HAP-1 (cell line): ENCODE data around the gene S100A9.

Source experiments
- DNase-seq, 2 experiments: peaks; one replicate each; pipeline ENCODE4 v3.0.0-alpha.2; 2016 to 2020; ENCODE audit warnings: low spot score in 2 of 2
- H3K27me3 ChIP-seq: fragments of 250-450 bp; sonication (Bioruptor Pico); 2 replicates; pipeline ENCODE4 v1.5.1; 2020; ENCODE audit warnings: low read depth, mild to moderate bottlenecking, moderate library complexity
- H3K36me3 ChIP-seq: fragments of 250-450 bp; sonication (Bioruptor Pico); replicated peaks from 2 replicates; pipeline ENCODE4 v1.5.1; 2020; ENCODE audit warnings: mild to moderate bottlenecking
- H3K4me1 ChIP-seq: fragments of 250-450 bp; sonication (Bioruptor Pico); 2 replicates; pipeline ENCODE4 v1.5.1; 2020; ENCODE audit warnings: mild to moderate bottlenecking
- H3K4me3 ChIP-seq: fragments of 250-450 bp; sonication (Bioruptor Pico); 2 replicates; pipeline ENCODE4 v1.5.1; 2020; ENCODE audit warnings: mild to moderate bottlenecking, moderate library complexity
- H3K9me3 ChIP-seq: fragments of 250-450 bp; sonication (Bioruptor Pico); 2 replicates; pipeline ENCODE4 v1.5.1; 2020; ENCODE audit warnings: mild to moderate bottlenecking, moderate library complexity
- in situ Hi-C: fragments of 300-500 bp; cut with MboI; formaldehyde crosslinking; loops from 3 replicates; pipeline ENCODE4 v1.14.3; 2020; ENCODE audit warnings: low sequenced_read_pairs, inconsistent platforms, mixed read lengths

Gene S100A9

DNA sequence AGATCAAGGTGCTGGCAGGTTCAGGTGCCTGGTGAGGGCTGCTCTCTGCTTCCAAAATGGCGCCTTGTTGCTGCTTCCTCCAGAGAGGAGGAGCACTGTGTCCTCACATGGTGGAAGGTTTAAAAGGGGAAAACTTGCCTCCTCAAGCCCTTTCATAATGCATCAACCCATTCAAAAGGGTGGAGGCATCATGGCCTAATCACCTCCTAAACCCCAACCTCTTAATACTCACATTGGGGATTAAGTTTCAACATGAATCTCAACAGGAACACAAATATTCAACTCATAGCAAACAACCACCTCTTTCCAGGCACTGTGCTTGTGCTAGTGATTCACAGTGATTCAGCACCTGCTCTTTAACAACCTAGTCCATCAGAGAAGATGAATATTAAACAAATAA, 13.6 kb downstream of the S100A9 start:
- no peaks in the 10 kb centered on the region for H3K9me3 ChIP-seq
- H3K4me3 ChIP-seq = no peak overlapping the region
- 0 out of 2 replicates have a peak, but pooled peaks cover 3% of the 10 kb centered on the region for H3K27me3 ChIP-seq
- no peaks in the 10 kb centered on the region for H3K4me1 ChIP-seq
- in situ Hi-C loops = loop anchor here (25.0 kb wide), 1 partner anchor 391 kb away; no protein-coding TSS in a partner anchor
- H3K36me3 ChIP-seq = no peaks in the 10 kb centered on the region
- no peak for DNase-seq

DNA sequence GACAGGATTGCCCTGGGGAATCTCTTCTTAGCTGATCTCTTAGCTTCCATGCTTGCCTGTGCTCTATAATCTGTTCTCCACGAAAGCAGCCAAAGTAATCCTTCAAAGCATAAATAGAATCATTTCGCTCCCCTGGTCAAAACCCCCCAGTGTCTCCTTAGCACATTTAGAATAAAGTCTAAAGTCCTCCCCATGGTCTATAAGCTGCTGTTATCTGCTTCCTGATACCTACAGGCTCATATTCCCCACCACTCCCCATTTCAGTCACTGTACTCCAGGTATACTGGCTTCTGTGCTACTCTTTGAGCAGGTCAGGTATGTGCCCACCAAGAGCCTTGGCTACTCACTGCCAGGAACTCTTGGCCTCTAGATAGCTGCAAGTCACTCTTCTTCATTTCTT, 14.9 kb downstream of the S100A9 start:
- no peaks in the 10 kb centered on the region for H3K4me1 ChIP-seq
- in situ Hi-C loops = loop anchor here (25.0 kb wide), 1 partner anchor 390 kb away; no protein-coding TSS in a partner anchor
- H3K4me3 ChIP-seq = no peak overlapping the region
- no peak for DNase-seq
- H3K9me3 ChIP-seq = no peaks in the 10 kb centered on the region
- peaks cover 7% of the 10 kb centered on the region; the same call in 1 of the 2 replicates for H3K27me3 ChIP-seq
- H3K36me3 ChIP-seq = no peaks in the 10 kb centered on the region

DNA sequence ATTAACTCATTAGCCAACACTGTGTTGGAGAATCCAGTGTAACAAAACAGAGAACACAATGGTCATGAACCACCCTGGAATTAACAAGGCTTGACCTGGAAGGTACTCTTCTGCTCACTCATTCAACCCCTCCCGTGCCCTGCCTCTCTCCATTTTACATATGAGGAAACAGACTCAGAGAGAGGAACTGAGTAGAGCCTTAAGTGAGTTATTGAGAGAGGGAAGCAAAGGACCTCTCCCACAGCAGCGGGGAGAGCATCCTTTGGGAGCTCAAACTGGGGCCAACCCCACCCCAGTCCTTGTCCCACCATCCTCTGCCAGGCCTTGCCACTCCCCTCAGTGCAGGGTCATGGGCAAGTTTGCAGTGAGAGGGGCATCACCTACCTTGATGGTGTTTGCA, 16.4 kb downstream of the S100A9 start:
- Histone ChIP-seq H3K9me3 (no peaks in the 10 kb centered on the region), H3K36me3 (no peaks in the 10 kb centered on the region), H3K27me3 (peaks cover 7% of the 10 kb centered on the region; the same call in 1 of the 2 replicates), H3K4me1 (no peaks in the 10 kb centered on the region), H3K4me3 (no peak overlapping the region)
- in situ Hi-C loops = loop anchor here (25.0 kb wide), 1 partner anchor 388 kb away; no protein-coding TSS in a partner anchor
- no peak for DNase-seq

DNA sequence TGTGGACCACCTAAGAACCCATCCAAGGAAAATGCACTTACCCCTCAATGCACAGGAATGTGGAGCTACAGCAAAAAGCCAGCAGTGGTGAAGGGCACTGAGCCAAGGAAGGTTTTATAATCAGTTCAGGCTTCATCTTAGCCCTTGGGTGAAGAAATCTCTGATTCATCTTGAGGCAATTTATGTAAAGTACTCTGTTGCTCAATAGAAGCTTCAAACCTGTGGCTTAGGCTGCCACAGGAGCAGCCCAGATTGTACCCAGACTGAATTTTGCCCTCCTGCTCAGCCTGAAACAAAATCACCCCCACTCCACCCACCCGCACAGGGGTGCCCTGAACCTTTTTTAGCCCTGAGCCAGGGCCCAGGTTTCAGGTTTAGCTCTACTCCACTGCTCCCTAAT, 17.9 kb downstream of the S100A9 start, which contains the start of gene S100A12:
TSS of gene S100A12 (minus strand) at position 111 of the 400 bp plus-strand sequence. CDS start 1,029 bp downstream, outside the sequence.
- H3K36me3 ChIP-seq = no peaks in the 10 kb centered on the region
- H3K27me3 ChIP-seq = peaks cover 7% of the 10 kb centered on the region; the same call in 1 of the 2 replicates
- no peak within 1 kb of the TSS for H3K4me3 ChIP-seq
- H3K4me1 ChIP-seq = no peaks in the 10 kb centered on the region
- in situ Hi-C loops = no loop called here
- H3K9me3 ChIP-seq = no peaks in the 10 kb centered on the region
- DNase-seq = no peak

DNA sequence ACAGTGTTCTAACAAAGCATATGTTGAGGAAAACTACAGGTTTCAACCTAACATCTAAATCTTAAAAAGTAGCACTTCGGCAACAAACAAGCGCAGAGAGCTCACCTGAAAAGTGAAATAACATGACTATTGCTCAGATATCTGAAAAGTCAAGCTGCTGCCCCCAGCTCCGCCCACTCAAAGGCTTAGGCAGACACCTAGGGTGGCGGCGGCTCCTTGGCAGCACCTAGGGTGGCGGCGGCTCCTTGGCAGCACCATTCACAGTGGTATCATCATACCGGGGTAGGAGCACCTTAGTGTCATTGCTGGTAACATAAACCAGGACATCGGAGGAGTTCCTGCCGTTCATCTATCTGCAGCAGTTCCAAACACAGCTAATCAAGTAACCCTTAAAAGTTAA, 21.9 kb downstream of the S100A9 start:
- Histone ChIP-seq H3K36me3 (no peaks in the 10 kb centered on the region), H3K4me3 (no peak overlapping the region), H3K9me3 (no peaks in the 10 kb centered on the region), H3K27me3 (peaks cover 7% of the 10 kb centered on the region; the same call in 1 of the 2 replicates), H3K4me1 (no peaks in the 10 kb centered on the region)
- DNase-seq = no peak
- in situ Hi-C loops = no loop called here

DNA sequence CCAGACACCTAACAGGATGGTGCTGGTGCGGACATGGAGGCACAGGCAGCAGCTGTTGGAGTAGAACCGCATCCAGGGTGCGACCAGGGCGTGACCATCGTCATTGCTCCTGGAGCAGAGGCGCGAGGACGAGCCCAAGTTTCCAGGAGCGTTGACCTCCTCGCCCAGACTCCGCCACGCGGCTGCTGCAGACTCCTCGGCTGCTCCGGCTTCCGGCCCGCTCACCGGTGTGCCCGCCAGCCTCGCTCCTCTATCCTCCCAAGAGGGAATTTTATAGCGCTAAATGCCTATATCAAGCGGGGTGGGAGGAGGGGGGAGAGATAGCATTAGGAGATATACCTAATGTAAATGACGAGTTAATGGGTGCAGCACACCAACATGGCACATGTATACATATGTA, 23.1 kb downstream of the S100A9 start:
- DNase-seq = no peak
- Histone ChIP-seq H3K27me3 (peaks cover 7% of the 10 kb centered on the region; the same call in 1 of the 2 replicates), H3K4me3 (no peak overlapping the region), H3K4me1 (no peaks in the 10 kb centered on the region), H3K36me3 (no peaks in the 10 kb centered on the region), H3K9me3 (no peaks in the 10 kb centered on the region)
- in situ Hi-C loops = no loop called here

DNA sequence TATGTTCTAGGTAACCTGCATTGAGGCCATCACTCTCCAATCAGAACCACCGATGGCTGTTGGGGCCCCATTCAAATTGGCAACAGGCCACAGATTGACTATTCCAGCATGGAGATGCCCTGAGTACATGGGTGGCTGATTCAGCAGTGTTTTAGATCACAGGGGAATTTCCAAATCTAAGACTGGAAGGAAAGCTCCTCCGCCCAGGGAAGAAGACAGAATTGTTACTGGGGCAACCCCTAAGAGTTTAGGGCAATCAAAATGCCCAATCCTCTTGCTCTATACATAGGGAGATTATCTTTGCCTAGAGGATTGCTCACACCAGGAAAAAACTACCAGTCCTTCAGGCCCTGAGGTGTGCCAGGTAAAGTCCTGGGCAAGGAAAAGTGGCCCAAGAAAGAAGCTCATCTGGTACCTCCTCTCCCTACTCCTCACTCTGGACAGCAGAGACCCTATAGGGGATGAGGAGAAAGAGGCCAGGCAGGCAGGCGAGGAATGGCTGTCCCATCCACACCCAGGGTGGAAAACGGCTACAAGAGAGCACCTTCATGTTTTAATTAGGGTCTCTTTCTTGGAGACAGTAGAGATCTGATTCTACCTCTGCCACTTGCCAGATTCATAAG, 27.4 kb downstream of the S100A9 start:
- DNase-seq = no peak
- in situ Hi-C loops = no loop called here
- Histone ChIP-seq H3K27me3 (no peaks in the 10 kb centered on the region), H3K36me3 (no peaks in the 10 kb centered on the region), H3K4me3 (no peak overlapping the region), H3K9me3 (no peaks in the 10 kb centered on the region), H3K4me1 (no peaks in the 10 kb centered on the region)

DNA sequence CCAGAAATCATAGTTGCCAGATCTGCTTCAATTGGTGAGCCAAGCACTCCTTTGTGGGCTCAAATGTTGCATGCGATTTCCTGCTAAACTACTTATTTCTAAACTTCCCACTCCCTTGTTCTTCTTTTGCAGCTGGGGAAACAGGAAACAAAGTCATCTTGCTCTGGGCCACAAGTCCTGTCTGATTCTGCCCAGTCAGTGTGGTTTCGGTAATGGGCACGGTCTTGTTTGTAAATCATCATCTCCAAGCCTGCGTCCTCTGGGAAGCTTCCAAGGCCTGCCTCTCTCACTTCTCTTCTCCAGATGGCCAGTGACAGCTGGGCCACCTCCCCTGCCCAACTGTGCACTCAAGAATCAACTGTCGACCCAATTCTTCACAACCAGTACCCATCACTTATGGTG, 28.8 kb downstream of the S100A9 start:
- DNase-seq = no peak

DNA sequence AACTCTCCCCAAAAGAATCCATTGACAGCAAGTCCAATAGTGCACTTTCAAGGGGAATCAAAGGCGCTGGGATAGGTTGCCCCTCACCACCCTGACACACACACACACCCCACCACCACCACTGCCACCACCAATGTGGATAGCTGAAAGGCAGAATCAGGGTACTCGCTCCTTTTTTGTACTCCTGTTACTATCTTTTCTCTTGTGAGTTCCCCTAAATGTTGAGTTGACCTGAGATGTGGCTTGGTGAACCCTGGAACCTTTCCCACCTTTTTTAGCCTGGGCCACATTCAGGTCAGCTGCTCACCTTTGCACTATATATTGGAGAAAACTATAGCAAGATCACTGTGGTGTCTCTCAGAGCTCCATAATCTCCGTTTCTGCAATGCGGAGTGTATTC, 29.3 kb downstream of the S100A9 start:
- DNase-seq = no peak
- H3K4me1 ChIP-seq = no peaks in the 10 kb centered on the region
- H3K27me3 ChIP-seq = no peaks in the 10 kb centered on the region
- in situ Hi-C loops = no loop called here
- no peaks in the 10 kb centered on the region for H3K9me3 ChIP-seq
- H3K36me3 ChIP-seq = no peaks in the 10 kb centered on the region
- no peak overlapping the region for H3K4me3 ChIP-seq

More for the DNA sequence above, 28.8 kb downstream of the S100A9 start:
- Histone ChIP-seq H3K9me3 (no peaks in the 10 kb centered on the region), H3K36me3 (no peaks in the 10 kb centered on the region), H3K27me3 (no peaks in the 10 kb centered on the region), H3K4me1 (no peaks in the 10 kb centered on the region), H3K4me3 (no peak overlapping the region)
- in situ Hi-C loops = no loop called here

DNA sequence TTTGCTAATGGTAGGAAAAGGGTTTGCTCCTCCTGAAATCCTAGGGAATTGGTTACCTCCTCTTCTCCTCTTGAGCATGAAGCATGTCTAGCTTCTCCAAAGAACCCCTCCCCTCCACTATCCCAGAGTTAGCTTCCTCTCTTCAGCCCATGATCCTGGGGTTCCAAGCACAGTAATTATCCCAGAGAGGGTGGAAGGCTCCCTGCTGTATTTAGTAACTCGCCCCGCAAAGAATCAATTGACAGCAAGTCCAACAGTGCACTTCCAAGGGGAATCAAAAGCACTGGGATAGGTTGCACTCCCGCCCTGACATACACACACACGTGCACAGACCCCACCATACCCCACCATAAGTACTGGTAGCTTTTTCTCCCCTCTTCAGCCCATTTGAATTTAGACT, 30.1 kb downstream of the S100A9 start:
- in situ Hi-C loops = no loop called here
- no peak overlapping the region for H3K4me3 ChIP-seq
- H3K27me3 ChIP-seq = no peaks in the 10 kb centered on the region

DNA sequence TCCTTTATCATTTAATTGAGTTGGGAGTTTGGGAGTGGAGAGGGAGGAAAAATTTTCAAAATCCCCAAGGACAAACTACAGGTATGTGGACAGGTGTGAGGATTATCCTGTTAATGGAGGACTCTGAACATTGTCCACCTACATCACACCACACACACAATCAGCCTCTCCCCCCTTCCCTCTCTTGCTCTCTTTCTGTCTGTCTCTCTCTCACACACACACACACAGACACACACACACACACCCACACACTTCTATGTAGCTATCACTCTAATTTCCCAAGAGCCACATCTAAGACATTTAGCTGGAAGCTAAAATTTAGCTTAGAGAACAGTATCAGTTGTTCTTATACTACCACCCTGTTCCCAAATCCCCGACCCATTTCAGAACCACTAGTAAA, 31.7 kb downstream of the S100A9 start:
- Histone ChIP-seq H3K4me3 (no peak overlapping the region), H3K27me3 (no peaks in the 10 kb centered on the region), H3K4me1 (no peaks in the 10 kb centered on the region), H3K36me3 (no peaks in the 10 kb centered on the region), H3K9me3 (no peaks in the 10 kb centered on the region)
- in situ Hi-C loops = no loop called here
- DNase-seq = no peak

More for the DNA sequence above, 30.1 kb downstream of the S100A9 start:
- no peak for DNase-seq
- Histone ChIP-seq H3K9me3 (no peaks in the 10 kb centered on the region), H3K36me3 (no peaks in the 10 kb centered on the region), H3K4me1 (no peaks in the 10 kb centered on the region)

DNA sequence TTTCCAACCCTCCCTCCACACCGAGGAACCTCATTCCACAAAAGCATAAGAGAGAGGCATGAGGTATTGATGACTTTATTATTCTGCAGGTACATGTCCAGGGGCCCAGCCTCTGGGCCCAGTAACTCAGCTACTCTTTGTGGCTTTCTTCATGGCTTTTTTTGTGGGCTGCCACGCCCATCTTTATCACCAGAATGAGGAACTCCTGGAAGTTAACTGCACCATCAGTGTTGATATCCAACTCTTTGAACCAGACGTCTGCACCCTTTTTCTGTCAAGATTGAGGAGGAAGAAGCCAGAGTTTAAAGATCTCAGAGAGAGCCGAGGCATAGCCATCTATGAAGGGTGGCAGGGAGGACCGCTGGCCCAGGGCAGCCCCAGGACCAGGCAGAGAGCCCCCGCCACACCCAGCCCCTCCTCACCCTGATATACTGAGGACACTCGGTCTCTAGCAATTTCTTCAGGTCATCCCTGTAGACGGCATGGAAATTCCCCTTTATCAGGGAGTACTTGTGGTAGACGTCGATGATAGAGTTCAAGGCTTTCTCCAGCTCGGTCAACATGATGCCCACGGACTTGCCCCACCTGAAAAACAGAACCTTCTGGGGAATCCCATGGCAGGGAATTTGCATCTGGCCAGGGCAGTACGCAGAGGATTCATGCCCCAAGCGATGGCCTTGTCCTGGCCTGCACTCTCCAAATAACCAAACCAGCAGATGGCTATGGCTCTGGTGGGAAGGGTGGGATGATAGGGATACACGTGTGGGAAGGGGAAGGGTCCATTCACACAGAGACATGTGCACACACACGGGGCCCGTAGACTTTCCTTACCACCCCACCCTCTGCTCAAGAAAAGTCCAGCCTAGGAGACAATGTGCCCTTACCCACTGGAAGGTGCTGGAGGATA, 32.6 kb downstream of the S100A9 start:
- no peaks in the 10 kb centered on the region for H3K27me3 ChIP-seq
- no peak for DNase-seq
- in situ Hi-C loops = no loop called here

DNA sequence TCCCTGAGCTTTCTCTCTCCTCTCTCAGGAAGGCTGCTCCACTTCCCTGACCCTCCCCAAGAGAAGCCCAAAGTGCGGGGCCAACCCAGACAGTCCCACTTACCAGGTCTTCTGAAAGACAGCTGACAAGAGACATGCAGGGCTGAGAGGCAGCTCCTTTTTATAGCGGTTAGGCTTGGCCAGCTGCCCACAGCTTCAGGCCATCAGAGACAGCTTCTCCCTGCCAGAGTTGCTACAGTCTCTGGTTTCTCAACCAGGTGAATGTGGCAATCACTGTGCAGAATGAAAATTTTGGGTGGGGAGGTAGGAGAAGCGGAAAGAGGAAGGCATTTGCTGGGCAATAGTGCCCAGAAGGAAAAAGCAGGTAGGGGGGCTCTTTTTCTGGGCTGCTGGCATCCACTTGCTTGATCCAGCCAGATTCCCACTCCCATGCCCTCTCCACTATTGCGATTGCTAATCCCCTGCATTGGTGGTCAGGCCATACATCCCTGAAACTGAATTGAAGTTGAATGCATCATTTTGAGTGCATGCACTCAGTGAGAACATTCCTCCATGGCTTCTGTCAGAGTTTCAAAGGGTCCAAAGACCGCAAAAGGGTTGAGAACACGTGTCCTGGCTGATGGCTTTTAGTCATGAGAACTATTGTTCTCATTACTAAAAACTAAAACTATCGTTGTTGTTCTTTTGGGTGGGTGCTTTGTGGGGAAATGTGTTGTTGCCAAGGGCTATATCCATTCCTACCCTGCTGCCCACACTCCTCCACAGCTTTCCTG, 33.5 kb downstream of the S100A9 start, which contains the start of gene S100A8:
TSS of gene S100A8 (minus strand) at position 136 of the 773 bp plus-strand sequence. CDS start 538 bp downstream, outside the sequence.
- in situ Hi-C loops = no loop called here
- Histone ChIP-seq H3K9me3 (no peaks in the 10 kb centered on the region), H3K4me3 (no peak within 1 kb of the TSS), H3K4me1 (no peaks in the 10 kb centered on the region), H3K27me3 (0 out of 2 replicates have a peak, but pooled peaks cover under 1% of the 10 kb centered on the region), H3K36me3 (no peaks in the 10 kb centered on the region)
- no peak for DNase-seq

More for the DNA sequence above, 32.6 kb downstream of the S100A9 start:
- H3K36me3 ChIP-seq = no peaks in the 10 kb centered on the region
- H3K9me3 ChIP-seq = no peaks in the 10 kb centered on the region
- no peak overlapping the region for H3K4me3 ChIP-seq
- no peaks in the 10 kb centered on the region for H3K4me1 ChIP-seq
